ENCODE results near the gene YPEL1.
A peak's percentile ranks its signal among the peaks of the same experiment; 100 is the strongest.
"Not testable (repeated sequence)": the region's sequence is repeated elsewhere in the genome, so short reads cannot be mapped to it uniquely, and the experiment has no call there.

YPEL1 gene

DNA sequence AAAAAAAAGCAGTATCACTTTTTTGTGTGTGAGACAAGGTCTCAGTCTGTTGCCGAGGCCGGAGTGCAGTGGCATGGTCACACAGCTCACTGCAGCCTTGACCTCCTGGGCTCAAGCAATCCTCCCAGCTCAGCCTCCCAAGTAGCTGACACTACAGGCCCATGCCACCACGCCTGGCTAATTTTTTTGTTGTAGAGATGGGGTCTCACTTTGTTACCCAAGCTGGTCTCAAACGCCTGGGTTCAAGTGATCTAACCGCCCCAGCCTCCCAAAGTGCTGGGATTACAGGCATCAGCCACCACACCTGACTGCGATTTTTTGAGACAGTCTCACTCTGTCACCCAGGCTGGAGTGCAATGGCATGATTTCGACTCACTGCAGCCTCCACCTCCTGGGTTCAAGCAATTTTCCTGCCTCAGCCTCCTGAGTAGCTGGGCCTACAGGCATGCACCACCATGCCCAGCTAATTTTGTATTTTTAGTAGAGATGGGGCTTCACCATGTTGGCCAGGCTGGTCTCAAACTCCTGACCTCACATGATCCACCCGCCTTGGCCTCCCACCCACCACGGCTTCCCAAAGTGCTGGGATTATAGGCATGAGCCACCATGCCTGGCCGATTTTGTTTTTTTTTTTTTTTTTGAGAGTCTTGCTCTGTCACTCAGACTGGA is 15.3 kb downstream of the YPEL1 start:
- not testable (repeated sequence) for DNase-seq

DNA sequence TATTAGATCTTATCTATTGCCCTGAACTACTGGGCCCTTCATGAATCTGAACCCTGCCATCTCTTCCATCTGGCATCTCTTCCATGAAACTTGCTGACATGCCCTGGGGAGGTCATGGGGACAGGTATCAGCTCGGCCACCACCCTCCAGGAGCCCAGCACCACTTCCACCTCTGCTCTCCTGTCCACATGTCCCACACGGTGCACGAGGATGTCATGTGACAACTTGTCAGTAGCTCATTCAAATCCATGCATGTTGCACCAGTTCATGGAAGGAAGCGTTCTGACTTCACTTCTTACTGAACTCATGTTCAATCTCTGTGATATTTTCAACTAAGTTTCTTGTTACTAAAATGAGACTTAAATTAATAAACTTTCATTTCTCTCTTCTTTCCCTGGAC is 16.6 kb downstream of the YPEL1 start:
- no peak for DNase-seq

DNA sequence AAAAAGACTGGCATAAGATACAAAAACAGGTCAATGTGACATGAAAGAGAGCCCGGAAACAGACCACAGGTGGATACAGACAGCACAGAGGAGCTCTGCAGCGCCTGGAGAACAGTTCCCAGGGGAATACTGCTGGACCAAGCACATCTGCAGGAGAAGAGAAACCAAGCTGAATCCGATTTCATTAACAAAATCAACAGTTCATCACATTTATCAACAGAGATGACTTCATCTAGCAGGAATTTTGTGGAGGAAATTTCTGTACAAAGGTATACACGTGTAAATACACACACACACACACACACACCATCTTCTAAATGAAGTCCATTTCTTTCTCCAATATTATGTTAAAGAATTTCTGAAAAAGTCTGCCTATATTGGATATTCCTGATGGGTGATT is 17.1 kb downstream of the YPEL1 start:
- DNase-seq = no peak

DNA sequence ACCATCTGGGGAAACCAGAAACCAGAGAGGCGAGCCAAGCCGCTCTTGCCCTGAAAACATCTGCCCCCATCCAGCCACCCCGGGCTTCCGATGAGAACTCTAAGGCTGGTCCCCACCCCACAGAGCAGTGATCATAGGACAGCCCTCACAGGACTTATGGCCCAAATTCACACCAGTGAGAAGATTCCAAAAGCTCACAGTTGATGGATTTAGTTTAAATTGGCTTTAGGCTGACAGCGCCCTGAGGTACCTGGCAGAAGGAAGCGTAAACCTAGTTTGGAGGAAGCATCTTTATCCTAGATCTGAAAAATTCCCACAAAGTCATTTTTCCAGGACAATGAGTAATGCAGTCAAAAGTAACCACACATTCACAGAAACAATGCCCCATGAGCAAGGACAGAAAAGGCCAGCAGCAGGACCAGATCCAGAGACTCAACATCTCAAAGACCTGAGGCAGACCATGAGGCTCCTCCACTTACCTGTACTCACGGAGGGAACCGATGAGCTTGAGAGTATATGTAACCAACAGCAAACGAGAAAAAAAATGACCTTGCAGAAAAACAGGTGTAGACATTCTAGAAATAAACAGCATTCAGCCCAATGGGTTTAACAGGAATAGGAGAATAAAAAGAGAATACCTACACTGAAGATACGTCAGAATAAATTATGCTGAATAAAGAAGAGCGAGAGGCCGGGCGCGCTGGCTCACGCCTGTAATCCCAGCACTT is 19.0 kb downstream of the YPEL1 start:
- not testable (repeated sequence) for DNase-seq

DNA sequence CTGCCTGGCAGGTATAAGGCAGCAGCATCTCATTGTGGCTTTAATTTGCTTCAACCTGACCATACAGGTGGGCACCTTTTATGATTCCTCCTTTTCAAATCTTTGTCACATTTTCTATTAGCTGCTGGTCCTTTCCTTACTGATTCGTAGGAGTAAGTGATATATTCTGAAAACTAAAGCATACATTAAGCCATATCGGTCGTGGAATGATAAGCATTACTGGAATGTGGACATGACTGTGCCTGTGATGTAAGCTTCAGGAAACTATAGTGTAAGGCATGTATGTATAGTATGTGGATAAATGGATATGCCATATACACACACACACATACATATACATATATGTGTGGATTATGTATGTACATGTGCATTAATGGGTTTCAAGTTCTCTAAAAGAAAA is 20.8 kb downstream of the YPEL1 start:
- no peak for DNase-seq

DNA sequence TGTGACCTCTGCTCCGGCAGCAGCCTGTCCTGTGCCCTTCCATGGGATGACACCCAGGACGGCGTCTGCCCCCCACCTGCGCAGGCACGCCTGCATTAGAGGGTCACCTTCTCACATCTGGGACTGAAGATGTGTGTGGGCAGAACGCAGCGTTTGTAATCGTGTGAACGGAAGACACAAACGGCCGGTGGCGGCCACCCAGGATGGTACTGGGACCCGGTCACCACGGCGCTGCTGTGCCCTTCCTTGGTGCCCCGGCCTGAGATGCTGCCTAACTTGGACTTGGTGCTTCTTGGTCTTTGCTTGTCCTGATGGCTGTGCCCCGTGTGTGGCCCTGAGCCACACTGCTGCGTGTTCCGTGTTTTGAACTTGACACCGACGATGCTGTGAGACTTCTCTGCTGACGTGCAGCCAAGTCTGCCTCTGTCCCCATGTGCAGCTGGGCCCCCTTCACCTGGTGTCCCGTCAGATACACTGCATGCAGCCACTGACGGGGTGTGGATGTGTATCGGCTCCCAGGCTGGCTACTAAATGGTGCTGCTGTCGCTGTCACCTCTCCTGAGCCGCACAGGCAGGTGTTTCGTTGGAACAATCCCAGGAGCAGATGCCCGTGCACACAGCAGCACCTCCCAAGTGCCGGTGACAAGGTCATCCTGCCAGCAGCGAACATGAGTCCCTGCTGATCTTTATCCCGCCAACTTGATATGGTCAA is 21.4 kb downstream of the YPEL1 start:
- DNase-seq = no peak

DNA sequence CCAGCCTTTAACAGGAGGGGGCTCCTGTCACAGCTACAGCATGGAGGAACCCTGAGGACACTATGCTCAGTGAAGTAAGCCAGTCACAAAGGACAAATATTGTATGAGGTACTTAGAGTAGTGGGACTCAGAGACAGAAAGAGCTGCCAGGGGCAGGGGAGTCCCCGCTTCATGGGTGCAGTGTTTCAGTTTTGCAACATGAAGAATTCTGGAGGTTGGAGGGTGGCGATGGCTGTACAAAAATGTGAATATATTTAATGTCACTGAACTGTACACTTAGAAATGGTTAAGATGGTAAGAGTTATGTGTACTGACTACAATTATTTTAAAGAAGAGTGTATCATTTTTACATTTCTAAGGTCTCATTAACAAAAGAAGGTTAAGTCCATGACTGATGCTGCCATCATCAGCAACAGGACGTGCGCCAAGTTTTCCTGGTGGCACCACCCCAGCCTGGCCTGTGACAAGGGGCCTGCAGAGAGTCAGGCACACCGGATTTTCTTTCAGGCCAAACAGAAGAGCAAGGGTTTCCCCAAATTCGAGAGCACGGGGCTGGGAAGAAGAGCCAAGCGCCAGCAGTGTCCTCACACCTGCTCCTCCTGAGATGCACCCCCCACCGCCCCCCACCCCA is 22.1 kb downstream of the YPEL1 start:
- DNase-seq = no peak

DNA sequence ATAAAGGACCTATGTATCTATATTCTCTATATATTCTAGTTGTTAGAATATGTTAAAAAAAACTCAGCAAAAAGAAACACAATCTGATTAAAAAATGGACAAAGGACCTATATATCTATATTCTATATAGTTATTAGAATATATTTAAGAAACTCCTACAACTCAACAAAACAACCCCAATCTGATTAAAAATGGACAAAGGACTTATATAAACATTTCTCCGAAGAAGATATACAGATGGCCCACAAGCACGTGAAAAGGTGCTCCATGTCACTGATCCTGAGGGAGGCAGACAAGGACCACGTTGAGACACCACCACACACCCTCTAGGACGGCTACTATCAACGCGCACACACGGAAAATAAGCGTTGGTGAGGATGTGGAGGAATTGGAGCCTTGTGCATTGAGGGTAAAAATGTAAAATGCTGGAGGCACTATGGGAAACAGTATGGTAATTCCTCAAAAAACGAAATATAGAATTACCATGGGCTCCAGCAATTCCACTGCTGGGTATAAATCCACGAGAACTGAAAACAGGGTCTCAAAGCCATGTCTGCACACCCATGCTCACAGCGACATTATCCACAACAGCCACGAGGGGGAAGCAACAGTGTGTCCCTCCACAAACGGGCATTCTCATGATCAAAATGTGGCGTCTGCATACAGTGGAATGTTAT is 22.7 kb downstream of the YPEL1 start:
- DNase-seq = peak; percentile 74

DNA sequence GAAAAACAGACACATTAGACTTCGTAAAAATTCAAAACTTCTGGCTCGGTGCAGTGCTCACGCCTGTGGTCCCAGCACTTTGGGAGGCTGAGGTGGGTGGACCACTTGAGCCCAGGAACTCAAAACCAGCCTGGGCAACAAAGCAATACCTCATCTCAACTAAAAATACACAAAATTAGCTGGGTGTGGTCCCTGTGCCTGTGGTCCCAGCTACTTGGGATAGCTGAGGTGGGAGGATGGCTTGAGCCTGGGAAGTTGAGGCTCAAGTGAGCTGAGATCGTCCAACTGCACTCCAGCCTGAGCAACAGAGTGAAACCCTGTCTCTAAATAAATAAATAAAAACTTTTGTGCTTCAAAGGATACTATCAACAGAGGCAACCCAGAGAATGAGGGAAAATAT is 23.7 kb downstream of the YPEL1 start:
- DNase-seq = no peak

DNA sequence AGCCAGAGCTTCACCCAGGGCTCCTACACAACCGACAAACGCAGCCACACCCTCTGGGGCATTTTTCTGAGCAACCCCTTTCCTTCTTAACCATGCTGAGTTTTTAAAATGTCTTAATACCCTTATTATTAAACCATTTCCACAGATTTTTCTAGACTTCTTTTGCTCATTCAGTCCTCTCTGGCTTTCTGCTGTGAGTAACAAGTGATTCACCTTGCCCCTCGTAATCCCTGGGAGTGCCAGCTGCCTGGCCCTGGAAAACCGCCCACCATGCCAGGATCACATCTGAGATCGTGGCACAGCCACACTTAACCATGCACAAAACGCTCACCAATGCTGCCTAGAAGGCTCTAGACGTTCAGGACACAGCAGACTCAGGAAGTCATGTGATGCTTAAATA is 25.4 kb downstream of the YPEL1 start:
- DNase-seq = no peak

DNA sequence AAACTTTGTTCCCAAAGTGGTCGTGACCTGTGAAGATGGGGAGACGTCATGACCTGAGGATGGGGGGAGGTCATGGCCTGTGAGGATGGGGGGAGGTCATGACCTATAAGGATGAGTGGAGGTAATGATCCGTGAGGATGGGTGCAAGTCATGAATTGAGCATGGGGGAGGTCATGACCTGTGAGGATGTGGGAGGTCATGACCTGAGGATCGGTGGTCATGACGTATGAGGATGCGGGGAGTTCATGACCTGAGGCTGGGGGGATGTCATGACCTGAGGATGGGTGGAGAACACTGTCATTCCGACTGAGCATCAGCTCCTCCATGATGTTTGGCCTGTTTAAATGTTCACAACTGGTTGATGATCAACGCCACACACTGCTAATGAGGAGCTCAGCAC is 25.9 kb downstream of the YPEL1 start:
- no peak for DNase-seq

DNA sequence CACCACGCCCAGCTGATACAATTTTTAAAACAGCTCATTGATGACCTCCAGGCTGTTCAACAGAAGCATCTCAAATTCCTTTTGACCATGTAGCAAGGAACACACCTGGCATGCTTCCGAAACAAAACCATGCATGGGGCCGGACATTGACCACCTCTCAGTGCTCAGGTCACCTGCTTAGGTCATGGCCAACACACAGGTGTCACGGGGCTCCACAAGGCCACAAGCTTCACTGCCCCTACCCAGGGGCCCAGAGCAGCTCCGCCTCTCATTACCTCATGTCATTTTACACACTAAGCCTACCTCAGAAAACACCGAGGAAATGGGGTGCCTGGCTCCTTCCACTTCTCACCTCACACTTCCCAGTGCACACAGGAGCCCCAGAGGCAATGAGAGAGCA is 26.6 kb downstream of the YPEL1 start:
- DNase-seq = no peak

DNA sequence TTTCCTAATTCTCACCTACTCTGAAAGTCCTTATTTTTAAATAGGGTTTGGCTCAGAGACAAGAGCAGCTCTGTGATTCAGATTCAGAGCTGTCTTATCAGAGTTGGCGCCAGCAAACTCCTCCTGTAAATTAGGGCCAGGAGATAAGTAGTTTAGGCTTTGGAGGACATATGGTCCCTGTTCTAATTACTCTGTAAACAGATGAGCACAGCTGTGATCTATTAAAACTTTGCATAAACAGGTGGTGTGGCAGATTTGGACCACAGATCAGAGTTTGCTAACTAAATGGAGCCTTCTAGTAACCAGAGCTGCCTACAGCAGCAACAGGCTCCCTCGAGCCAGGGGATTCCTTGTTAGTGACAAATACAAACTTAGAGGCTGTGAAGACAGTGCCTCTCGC is 27.9 kb downstream of the YPEL1 start:
- DNase-seq = no peak

DNA sequence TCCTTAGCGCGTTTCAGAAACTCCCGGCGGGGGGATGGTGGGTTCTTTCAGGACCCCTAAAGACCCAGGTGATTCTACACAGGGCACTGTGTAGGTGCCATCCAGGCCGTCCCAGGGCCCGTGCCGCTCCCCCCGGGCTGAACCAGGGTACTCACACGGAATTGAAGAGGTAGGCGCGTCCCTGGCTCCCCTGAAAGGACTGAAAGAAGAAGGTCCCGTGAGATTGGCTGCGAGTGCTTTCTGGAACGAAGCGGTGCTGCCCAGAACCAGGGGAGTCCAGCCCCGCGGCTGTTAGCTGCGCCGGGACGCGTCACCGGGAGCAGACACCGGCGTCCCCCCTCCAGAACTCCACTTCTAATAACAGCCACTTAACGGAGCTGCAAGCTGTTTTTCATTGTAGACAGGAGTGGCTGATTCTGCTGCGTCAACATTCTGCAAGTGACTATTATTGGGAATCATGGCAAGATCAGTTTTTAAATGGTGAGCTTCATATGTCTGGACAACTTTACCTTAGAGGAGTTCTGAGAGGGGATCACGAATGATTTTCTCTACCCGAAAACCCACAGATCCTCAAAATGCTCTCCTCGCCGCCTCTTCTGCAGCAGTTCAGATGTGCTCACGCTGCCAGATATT is 31.8 kb downstream of the YPEL1 start:
- no peak for DNase-seq

DNA sequence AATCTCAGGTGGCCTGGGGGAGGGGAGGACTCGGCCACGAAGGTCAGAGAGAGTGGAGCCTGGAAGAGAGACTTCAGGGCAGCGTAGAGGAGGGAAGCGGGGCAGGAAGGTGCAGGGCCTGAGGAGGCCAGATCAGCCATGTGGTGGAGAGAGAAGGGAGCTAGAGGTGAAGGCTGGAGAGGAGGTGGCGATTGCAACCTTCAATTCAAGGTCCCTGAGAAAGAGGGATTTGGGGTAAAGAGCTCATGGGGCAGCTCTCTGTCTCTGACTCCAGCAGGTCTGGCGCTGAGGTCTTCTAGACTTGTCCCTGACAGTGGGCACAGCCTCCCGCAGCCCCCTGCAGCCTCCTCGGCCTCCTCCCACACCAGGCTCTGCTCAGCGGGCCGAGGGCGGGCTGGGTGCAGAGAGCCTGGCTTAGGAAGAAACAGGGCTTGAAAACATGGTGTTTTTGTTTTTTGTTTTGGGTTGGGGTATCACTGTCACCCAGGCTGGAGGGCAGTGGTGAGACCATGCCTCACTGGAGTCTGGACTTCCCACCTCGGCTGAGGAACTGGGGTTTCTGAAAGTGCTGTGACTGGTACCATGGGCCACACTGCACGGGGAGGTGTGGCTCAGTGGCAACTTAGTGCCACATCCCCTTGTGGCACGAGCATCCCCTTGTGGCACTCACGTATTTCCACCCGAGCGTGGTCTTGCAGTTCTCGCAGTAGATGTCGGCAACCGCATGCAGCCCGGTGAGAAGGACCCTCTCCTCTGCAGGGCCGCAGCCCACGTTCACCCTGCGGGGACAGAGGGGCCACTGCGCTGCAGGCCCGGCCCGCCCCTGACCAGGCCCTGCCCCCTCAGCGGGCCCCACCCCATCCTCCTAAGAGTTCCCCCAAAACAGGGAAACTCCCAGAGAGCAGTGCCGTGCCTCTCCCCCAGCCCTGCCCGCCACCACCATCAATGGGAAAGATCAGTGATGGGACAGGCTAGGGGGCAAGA is 32.6 kb downstream of the YPEL1 start:
- DNase-seq = no peak

DNA sequence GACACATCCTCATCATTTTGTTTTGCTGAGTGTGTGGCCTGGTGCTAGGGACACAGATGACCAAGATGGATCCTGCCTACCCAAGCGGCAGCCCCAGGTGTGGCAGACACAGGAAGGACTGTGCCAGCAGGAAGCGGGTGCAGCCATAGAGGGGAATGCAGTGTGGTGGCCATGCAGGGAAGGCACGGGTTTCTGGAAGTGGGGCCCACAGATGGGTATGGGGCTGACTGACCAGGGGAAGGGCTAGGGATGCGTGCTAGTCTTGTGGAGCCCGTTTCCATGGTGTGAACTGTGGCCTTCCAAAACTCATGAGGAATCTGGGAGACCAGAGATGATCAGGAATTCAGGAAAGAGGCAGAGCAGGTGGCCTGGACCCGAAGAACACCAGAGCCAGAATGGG is 33.5 kb downstream of the YPEL1 start:
- no peak for DNase-seq

DNA sequence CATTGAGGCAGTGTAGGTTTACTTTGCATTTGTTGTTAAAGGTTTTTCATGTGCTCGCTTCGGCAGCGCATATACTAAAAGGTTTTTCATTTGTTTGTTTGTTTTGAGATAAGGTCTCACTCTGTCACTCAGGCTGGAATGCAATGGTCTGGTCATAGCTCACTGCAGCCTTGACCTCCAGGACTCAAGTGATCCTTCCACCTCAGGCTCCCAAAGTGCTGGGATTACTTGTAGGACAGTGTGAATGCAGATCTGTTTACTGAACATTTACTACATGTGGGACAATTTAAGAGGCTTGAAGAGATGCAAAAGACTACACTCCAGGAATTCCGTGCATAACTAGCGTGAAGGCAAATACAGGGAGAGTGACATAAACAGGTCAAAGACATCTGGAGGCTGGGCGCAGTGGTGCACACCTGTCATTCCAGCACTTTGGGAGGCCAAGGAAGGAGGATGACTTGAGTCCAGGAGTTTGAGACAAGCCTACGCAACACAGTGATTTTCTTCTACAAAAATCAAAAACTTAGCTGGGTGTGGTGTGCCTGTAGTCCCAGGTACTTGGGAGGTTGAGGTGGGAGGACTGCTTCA is 34.1 kb downstream of the YPEL1 start:
- no peak for DNase-seq

DNA sequence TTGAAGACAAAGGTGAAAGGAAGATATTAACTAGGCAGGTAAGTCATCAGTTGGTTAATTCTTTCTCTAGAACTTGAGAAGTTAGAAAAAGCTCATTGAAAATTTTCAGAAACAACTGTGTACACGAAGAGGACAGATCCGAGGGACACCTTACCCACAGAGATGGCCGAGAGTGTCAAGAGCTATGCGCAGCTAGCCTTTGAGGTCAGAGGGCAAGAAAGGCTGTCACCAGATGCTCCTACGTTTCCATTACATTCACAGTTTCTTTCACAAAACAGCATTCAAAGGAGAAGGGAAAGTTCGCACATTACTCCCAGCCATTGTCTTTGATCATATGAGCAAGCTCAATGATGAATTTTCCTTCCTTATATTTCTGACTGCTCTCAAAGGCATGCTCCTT is 34.8 kb downstream of the YPEL1 start:
- no peak for DNase-seq

DNA sequence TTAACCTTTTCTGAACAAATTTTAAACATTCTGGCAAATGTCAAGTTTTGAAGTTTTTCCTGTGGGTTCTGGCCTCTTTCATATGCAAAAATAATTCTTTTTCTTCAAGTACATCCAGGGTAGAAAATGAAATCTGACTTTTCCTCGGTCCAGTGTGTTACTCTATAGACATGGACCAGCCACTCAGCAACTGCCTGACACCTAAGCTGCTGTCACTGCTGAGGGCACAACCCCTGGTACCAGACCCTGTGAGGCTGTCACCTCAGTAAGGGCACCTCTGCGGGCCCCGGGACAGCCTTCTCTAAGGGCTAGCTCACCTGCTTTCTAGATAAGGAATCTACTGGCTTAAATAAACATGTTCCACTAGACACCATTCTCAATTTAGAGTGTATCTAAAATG is 36.0 kb downstream of the YPEL1 start:
- no peak for DNase-seq

DNA sequence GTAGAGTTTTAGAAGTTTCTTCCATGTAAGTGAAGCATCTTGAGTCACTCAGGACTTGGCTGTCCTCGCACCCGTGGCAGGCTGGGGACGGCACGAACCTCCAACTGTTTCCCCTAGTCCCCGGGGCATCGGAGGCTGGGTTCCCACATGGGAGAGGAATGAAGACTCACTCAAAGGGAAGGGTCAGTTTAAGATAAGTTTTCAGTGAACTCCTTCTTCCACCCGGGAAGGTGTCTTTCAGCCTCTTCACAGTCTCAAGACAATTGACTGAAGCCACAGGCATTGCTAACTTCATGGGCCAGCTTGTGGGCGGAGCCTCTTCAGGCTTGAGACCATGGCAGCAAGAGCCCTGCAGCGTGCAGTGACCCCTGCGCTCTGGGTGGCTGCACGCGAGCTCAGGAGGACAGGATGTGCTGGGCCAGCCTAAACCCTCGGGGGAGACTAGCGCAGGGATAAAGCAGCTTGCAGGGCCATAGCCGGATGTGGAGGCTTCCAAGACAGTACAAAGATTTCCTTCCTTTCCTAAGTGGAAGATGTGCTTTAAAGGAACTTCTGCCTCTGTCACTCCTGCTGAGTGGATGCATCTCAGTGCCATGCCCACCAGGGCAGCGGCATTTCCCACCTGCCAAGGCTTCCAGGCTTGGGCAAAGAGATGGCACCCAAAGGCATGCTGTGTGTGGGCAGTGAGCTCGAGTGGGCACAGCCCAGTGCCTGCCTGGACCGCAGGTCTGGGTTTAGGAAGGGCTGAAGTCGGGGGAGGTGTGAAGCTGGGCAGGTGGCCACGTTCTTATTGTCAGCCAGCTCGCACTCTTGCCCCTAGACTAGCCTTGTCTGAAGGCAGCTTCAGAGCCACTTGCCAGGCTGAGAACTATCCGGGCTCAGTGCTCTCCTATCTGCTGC is 36.9 kb downstream of the YPEL1 start:
- DNase-seq = no peak

Data from CD4-positive, alpha-beta T cell treated with Interleukin-21 for 1 hour (primary cell).